Fibroblast of peridontal ligament (primary cell): ENCODE results near the gene USH1C.
A peak's percentile ranks its signal among the peaks of the same experiment; 100 is the strongest.

Source experiments
- DNase-seq: peaks from one replicate; pipeline ENCODE4 v3.0.0-alpha.2; 2010; ENCODE audit errors: extremely low read depth

Gene USH1C

DNA sequence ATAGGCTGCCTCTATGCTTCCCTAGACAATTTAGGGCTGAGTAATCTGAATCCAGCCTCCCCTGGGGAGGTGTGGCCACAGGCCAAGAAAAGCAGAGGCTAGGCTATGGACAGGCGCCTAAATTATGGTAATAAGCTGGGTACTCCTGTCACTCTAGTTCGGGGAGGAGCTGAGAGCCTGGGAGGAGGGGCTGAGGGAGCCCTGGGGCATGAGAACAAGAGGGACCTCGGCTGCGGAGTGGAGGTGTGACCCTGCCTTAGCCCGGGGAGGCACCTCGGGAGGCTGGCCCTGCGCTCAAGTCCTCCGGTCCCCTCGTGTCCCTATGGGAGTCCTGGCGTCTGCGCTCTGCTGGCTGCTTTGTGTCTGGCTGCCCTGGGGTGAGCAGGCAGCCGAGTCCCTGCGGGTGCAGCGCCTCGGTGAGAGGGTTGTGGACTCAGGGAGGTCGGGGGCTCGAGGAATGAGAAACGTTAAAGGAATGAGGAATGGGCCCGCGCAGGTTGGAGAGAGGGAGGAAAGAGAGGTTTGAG is 2.9 kb upstream of the USH1C start, which contains the start of gene OTOG:
OTOG (plus strand) TSS at position 209 of the 527 bp plus-strand sequence; CDS start at position 323, 114 bp downstream.
- DNase-seq = no peak

- no peak for DNase-seq
Observed at GRCh38 chr11:17546240-17546639, 2.0 kb upstream of the USH1C start.

GRCh38 chr11:17543574-17544180 is 539 bp downstream of the USH1C start:
- no peak for DNase-seq

GRCh38 chr11:17543041-17543440 is 1.2 kb downstream of the USH1C start:
- DNase-seq = no peak

- DNase-seq = no peak
Observed at GRCh38 chr11:17542249-17542648, 2.0 kb downstream of the USH1C start.

- no peak for DNase-seq
Observed at GRCh38 chr11:17541330-17541885, 2.8 kb downstream of the USH1C start.

DNA sequence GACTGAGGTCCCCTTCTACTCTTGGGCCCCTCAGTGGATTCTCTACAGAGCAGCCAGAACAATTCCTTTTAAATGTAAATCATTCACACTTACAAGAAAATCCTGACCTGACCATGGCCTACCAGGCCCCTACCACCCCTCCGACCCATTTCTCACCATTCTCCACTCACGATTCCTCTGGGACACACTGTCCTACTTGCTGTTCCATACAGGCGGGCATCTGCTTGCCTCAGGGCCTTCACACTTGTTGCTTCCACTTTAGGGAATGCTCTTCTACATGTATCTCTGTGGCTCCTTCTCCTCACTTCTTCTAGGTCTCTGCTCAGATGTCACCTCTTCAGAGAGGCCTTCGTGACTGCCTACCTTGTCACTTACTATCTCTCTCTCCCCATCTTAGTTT is 3.4 kb downstream of the USH1C start:
- DNase-seq = no peak

DNA sequence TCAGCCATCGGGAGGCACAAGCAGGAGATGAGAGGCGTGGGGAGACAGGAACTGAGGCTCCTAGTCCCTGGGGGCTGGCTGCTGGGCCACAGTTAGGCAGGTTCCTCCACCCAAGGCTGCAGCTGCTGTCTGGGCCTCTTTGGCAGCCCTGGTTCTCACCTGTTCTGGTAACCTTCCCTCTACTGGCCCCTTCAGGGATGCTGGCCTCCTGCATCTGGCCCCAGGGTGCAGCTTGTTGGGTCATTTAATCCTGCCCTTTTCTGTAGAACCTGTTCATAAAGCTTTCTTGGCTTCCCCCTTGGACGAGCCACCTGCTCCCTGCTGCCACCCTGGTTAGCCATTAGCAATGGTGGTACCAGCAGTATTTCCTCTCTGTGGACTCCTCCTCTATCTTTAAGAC is 5.5 kb downstream of the USH1C start:
- DNase-seq = no peak

DNA sequence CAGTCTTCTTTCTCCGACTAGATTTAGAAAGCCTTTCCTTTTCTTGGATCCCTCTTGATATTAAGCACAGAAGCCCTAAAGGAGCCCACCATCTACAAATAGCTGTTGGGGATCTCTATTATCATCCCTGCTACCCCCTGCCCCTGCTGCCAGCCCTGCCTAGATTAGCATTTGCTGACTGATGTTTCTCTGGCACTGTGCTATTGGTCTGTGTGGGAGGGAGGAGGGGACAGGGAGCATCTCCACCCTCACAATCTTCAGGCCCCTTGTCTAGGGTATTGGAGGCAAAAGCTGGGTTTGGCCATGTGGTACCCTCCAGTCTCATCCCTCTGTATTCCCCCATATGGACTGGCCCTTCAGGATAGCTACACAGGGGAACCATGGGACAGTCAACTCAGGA is 6.2 kb downstream of the USH1C start:
- DNase-seq = no peak

DNA sequence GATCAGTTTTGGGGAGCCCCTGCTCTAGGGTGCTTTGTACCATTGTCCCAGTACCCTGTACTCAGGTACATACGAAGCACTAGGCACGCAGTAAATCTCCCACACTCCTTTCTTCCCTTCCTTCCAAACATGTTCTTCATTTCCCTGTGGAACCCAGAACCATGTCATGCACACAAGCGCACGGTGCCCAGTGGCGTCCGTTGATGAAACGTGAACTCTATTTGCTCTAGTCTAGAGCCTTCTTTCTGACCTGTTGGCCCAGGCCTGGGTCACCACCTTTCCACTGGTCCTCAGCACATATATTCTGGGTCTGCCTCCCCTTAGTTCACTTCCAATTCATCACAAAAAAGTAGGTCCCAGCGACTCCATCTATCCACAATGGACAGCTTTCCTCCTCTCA is 7.0 kb downstream of the USH1C start:
- DNase-seq = no peak

DNA sequence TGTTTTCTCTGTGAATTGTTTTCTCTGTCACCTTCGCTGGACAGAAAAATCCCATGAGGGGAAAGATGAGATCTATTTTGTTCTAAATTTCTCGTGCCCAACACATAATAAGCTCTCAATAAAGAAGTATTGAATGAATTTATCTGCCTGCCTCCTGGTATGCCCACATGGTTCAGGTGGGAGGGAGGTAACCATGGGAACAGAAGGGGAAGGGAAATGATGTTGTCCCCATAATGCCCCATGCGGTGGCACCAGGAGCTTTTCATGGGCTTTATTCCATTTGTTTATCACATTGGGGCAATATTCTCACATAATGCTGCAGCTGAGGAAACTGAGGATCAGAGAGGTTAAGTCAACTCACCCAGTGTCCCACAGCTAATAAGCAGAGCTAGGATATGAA is 8.7 kb downstream of the USH1C start:
- no peak for DNase-seq

DNA sequence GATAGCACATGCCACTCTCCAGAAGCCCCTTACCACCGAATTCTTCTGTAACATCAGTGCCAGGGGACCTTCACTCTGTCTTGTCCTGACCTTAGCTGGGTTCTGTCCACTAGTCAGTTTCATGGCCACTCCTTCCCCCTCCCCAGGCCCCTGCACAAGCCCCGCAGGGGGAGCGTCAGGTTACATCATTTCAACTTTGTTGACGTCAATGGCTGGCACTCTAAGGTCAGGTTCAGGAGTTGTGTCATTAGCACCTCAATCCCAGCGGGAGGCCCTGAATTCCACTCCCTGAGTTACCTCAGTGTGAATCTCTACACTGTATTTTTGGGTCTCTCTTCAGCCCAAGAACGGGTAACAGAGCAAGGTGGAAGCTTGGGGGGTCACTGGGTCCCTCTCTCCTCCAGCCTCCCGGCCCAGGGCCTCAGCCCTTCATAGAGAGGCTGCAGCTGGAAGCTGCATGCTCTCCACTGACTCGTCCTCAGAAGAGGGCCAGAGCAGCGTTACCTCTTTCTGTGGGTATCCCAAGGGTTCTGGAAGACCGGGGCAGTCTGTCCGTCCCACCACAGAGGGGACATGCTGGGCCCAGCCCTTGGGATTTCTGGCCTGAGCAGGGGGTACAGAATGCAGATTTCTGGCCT is 10.3 kb downstream of the USH1C start:
- DNase-seq = no peak

DNA sequence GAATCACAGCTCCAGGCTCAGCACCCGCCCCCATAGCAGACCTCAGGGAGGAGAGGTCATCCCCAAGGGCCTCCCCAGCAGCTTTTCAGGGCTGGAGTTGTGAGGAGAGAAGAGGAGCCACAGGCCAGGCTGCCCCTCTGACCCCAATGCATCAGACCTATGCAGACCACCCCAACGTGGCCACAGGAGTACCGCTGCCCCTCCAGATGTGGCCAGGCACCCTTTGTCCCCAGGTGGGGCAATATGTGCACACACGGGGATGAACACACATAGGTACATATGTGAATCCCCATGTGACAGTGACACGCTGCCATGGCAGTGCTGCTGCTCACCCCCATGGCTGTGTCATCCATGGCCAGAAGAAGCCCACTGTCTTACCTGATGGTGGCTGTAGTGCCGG is 10.9 kb downstream of the USH1C start:
- DNase-seq = no peak

- DNase-seq = no peak
Observed at GRCh38 chr11:17532784-17533183, 11.4 kb downstream of the USH1C start.

- DNase-seq = peak; percentile 9
Observed at GRCh38 chr11:17531636-17532113, 12.5 kb downstream of the USH1C start.

- no peak for DNase-seq
Observed at GRCh38 chr11:17531071-17531600, 13.1 kb downstream of the USH1C start.

DNA sequence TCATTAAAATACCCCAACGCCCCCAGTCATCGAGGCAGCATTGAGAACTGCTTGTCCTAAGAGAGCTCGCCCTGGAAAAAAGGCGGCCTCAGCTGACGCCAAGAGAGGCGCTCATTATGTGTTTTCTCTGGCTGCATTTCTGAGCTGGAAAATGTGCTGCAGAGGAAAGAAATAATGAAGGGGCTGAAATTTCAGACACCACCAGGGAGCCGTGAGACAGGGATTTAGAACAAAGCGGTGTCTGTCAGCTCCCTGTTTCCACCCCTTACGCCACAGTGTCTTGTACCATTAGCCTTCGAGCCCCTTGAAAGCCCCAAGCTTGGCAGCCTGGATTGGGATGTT is 14.4 kb downstream of the USH1C start:
- no peak for DNase-seq

- DNase-seq = no peak
Observed at GRCh38 chr11:17528906-17529843, 15.0 kb downstream of the USH1C start.

- DNase-seq = peak; percentile 19
Observed at GRCh38 chr11:17528181-17528691, 16.0 kb downstream of the USH1C start.

DNA sequence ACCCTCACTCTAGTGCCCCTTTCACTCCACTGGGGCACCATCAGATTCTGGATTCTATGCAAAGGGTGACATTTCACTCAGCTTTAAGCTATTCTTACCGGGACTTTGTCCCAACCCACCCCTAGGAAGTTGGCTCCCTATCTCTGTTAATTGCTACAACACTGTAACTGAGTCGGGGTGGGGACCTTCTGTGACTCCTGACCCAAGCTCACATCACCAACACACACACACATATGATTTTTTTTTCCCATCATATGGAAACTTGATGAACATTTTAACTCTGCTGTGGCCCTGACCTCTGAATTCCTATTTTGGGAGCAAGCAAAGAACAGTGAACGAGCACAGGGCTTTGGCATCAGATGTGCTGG is 16.6 kb downstream of the USH1C start:
- no peak for DNase-seq

- no peak for DNase-seq
Observed at GRCh38 chr11:17526931-17527627, 17.1 kb downstream of the USH1C start.
